Epithelial cell of esophagus (primary cell): Measurements from ENCODE around the gene TMEM59L.
"Not testable (repeated sequence)": the region's sequence is repeated elsewhere in the genome, so short reads cannot be mapped to it uniquely, and the experiment has no call there.

ENCODE experiments used
- DNase-seq: peaks from one replicate; pipeline ENCODE4 v3.0.0; 2010; ENCODE audit warnings: low read depth
- H3K4me3 ChIP-seq: 2 replicates; pipeline ENCODE4 v1.5.1; 2011; ENCODE audit warnings: mild to moderate bottlenecking, low read length, control low read depth
- CTCF ChIP-seq: IDR thresholded peaks from 2 replicates; pipeline ENCODE4 v1.5.1; 2011; ENCODE audit warnings: low read depth, mild to moderate bottlenecking, low read length, control low read depth, inconsistent platforms; ENCODE audit not compliant: insufficient read depth; ENCODE audit errors: missing control alignments

TMEM59L gene

DNA sequence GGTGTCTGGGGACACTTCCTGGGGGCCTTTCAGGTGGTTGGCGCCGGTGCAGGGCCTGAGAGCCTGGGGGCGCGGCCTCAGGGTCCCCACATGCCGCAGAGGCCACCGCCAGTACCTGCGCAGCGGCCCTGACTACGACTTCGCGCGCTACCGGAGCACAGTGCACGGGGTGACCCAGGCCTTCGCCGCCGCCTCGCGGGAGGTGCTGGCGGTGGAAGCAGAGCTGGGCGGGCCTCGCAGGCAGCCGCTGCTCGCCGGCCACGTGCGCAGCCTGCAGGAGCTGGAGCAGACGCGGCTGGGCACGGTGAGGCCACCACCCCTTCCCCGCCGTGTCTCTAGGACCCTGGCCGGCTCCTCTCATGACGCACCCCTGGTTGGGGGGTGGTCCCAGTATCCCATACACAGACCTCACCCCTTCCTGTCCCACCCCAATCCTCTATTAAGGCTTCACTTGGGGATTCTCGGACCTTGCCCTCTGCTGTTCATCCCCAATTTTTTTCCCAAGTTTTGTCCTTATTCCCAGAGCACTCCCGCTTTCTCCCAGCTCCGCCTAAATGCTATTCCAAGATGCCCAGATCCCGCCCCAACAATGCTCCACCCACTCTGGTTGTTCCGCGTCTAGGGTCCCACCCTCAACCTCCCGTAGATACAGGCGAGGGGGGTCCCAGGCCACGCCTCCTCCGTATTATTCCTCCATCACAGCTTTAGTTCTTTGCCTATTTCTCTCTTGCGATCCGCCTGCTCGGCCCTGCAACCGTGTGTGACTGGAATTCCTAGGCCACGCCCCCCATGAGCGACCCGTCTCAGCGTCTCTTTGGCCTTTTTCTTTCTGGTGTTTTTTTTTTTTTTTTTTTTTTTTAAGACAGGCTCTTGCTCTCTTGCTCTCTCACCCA lies 23.0 kb upstream of the TMEM59L start:
- peak; percentile 78 for DNase-seq
- TF ChIP-seq CTCF: no peak
- peak overlapping the region; percentile 71 for H3K4me3 ChIP-seq

- TF ChIP-seq CTCF: peak; percentile 63
- peak; percentile 90 for DNase-seq
- H3K4me3 ChIP-seq: peak overlapping the region; percentile 71
Measured at GRCh38 chr19:18590273-18591272, 22.1 kb upstream of the TMEM59L start.

- DNase-seq: no peak
- no peak for TF ChIP-seq CTCF
- no peak overlapping the region for H3K4me3 ChIP-seq
Measured at GRCh38 chr19:18591735-18592385, 20.8 kb upstream of the TMEM59L start.

GRCh38 chr19:18592732-18593131 lies 19.9 kb upstream of the TMEM59L start:
- H3K4me3 ChIP-seq, DNase-seq: not testable (repeated sequence)

GRCh38 chr19:18593367-18594095 lies 19.1 kb upstream of the TMEM59L start:
- no peak for DNase-seq
- H3K4me3 ChIP-seq: no peak overlapping the region
- no peak for TF ChIP-seq CTCF

DNA sequence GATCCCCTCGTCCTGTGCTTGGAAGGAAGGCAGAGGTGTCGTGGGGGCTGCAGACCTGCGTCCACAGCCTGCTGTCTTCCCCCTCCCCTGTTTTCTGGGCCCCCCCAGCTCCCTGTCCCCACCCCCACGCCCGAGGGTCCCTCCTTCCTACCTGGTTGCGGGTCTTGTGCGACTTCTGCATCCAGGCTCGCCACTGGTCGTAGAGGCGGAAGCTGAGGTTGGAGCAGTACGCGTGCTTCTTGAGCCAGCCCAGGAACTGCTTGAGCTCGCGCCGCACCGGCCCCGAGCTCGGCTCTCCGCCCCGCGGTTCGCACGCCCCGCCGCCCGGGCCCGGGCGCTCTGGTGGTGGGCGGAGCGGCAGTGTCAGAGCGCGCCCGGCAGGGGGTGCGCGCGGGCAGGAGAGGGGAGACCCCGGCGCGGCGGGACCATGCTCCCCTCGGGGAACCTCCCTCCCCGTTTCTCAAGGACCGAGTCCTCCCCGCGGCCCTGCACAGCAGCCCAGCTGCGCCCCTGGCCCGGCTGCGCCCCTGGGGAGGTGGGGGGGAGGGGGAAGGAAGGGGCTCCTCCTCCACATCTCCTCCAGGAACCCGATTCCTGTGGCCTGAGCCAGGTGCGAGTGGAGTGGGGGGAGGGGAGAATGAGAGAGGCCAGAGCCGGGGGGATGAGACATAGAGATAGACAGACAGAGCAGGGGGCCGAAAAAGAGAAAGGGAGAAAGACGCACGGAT lies 18.4 kb upstream of the TMEM59L start:
- peak; percentile 70 for DNase-seq
- TF ChIP-seq CTCF: peak; percentile 36
- peak overlapping the region; percentile 26 for H3K4me3 ChIP-seq
